ENCODE data around the gene TFDP1.

Gene TFDP1

DNA sequence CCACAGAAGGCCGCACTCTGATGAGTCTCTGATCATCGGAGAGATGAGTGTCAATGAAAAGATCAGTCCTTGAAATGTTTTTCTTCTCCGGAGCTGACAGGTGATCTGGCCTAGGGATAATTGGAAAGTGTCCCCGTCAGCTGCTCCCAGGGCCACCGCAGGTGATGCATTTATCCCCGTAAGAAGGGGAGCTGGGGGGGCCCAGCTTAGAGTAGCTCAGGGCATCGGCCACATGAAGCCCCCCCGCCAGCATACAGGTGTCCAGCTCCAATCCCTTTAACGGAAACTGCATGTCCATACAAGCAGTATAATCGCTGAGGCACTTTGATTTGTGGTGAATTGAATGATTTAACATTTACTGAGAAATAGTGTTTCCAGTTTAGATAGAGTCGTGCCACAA, 45.7 kb downstream of the TFDP1 start:
- peaks cover 96% of the 10 kb centered on the region for H4K20me1 ChIP-seq (ENCODE audit: insufficient read depth, low read length)
- no peak overlapping the region for H3K9ac ChIP-seq (ENCODE audit: low read depth, low read length)
- H3K36me3 ChIP-seq (ENCODE audit: insufficient read depth, low read length), result peaks cover 93% of the 10 kb centered on the region
- no peaks in the 10 kb centered on the region for H3K4me1 ChIP-seq (ENCODE audit: insufficient read depth, low read length)
- DNase-seq (no peak), ATAC-seq (ENCODE audit: insufficient read depth, low read depth) (no peak)
- TF ChIP-seq EZH2 (IDR thresholded peaks at IDR 0.05; ENCODE audit: borderline replicate concordance, low read depth, low read length, severe bottlenecking), result no peak
- TF ChIP-seq CTCF (IDR thresholded peaks at IDR 0.05; ENCODE audit: borderline replicate concordance, extremely low read depth, low read length, poor library complexity, severe bottlenecking), result no peak
- no peak overlapping the region for H2AFZ ChIP-seq (ENCODE audit: low read depth, low read length)
- H3K4me2 ChIP-seq (ENCODE audit: insufficient read depth, low read length), result no peak overlapping the region
- H3K9me3 ChIP-seq (ENCODE audit: insufficient read depth, low read length, severe bottlenecking), result no peaks in the 10 kb centered on the region
- H3K4me3 ChIP-seq (ENCODE audit: low read depth in 1 of 2, low read length in 2 of 2), result no peak overlapping the region
- no peak overlapping the region for H3K27ac ChIP-seq (ENCODE audit: low read length)
- H3K79me2 ChIP-seq (ENCODE audit: insufficient read depth, low read length), result peaks cover 68% of the 10 kb centered on the region
- no peaks in the 10 kb centered on the region for H3K27me3 ChIP-seq (ENCODE audit: insufficient read depth, low read length, poor library complexity)

DNA sequence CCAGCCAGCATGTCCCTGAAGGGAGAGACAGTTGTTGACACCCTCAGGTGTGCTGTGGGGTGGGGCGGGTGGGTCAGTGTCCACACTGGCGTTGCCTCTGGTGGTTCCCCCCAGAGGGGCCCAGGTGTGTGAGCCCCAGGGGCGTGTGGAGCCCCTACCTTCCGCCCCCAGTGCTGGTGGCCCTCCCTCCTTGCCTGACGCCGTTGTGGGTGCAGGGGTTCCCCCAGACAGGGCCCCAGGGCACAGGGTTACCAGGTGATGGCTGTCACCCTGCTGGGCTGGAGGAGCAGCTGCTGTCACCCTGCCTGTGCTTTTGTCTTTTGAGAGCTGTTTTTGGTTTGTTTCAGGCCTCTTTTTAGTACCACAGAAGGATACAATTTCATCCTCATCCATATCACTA, 46.3 kb downstream of the TFDP1 start:
- H3K79me2 ChIP-seq (ENCODE audit: insufficient read depth, low read length), result peaks cover 63% of the 10 kb centered on the region
- H3K36me3 ChIP-seq (ENCODE audit: insufficient read depth, low read length), result peaks cover 93% of the 10 kb centered on the region
- H3K9ac ChIP-seq (ENCODE audit: low read depth, low read length), result no peak overlapping the region
- DNase-seq (no peak), ATAC-seq (ENCODE audit: insufficient read depth, low read depth) (no peak)
- H3K4me1 ChIP-seq (ENCODE audit: insufficient read depth, low read length), result no peaks in the 10 kb centered on the region
- no peak overlapping the region for H3K4me3 ChIP-seq (ENCODE audit: low read depth in 1 of 2, low read length in 2 of 2)
- H2AFZ ChIP-seq (ENCODE audit: low read depth, low read length), result no peak overlapping the region
- H3K27ac ChIP-seq (ENCODE audit: low read length), result no peak overlapping the region
- no peak for TF ChIP-seq EZH2 (IDR thresholded peaks at IDR 0.05; ENCODE audit: borderline replicate concordance, low read depth, low read length, severe bottlenecking)
- no peak for TF ChIP-seq CTCF (IDR thresholded peaks at IDR 0.05; ENCODE audit: borderline replicate concordance, extremely low read depth, low read length, poor library complexity, severe bottlenecking)
- H3K27me3 ChIP-seq (ENCODE audit: insufficient read depth, low read length, poor library complexity), result no peaks in the 10 kb centered on the region
- H3K4me2 ChIP-seq (ENCODE audit: insufficient read depth, low read length), result no peak overlapping the region
- H4K20me1 ChIP-seq (ENCODE audit: insufficient read depth, low read length), result peaks cover 95% of the 10 kb centered on the region
- H3K9me3 ChIP-seq (ENCODE audit: insufficient read depth, low read length, severe bottlenecking), result no peaks in the 10 kb centered on the region

DNA sequence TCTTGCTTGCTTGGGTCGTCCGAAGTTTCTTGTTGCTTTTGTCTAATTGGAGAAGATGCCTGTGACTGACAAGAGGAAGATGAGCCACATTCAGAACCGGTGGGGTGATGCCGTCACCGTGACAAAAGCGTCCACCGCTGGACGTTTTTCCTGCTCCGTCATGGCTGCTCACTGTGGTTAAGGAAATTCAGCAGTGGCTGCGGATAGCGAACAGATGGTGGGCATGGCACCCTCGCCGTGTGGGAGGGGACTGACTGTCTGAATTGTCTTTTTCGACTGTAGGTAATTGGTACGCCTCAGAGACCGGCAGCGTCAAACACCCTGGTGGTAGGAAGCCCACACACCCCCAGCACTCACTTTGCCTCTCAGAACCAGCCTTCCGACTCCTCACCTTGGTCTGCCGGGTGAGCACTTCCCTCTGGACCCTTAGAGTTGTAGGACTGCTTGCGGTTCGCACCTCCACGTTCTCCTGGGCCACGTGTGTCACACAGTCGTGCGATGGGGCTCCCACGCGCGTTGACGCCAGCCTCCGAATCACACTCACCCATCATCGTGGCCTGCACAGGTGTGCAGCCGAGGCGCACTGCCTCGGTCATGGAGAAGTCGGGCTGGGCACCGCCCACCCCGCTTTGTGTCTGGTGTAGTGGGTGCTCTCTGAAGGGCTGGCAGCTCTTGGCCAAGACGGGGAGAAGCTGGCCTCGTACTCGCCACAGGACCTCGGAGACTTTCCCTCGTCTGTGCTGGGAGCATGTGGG, 47.0 kb downstream of the TFDP1 start:
- Histone ChIP-seq H3K4me1 (ENCODE audit: insufficient read depth, low read length) (no peaks in the 10 kb centered on the region), H3K27ac (ENCODE audit: low read length) (no peak overlapping the region), H3K4me2 (ENCODE audit: insufficient read depth, low read length) (no peak overlapping the region), H3K27me3 (ENCODE audit: insufficient read depth, low read length, poor library complexity) (no peaks in the 10 kb centered on the region), H3K9me3 (ENCODE audit: insufficient read depth, low read length, severe bottlenecking) (no peaks in the 10 kb centered on the region), H3K79me2 (ENCODE audit: insufficient read depth, low read length) (peaks cover 56% of the 10 kb centered on the region), H2AFZ (ENCODE audit: low read depth, low read length) (no peak overlapping the region), H3K36me3 (ENCODE audit: insufficient read depth, low read length) (peaks cover 96% of the 10 kb centered on the region), H3K9ac (ENCODE audit: low read depth, low read length) (no peak overlapping the region), H4K20me1 (ENCODE audit: insufficient read depth, low read length) (peaks cover 95% of the 10 kb centered on the region), H3K4me3 (ENCODE audit: low read depth in 1 of 2, low read length in 2 of 2) (no peak overlapping the region)
- TF ChIP-seq CTCF (IDR thresholded peaks at IDR 0.05; ENCODE audit: borderline replicate concordance, extremely low read depth, low read length, poor library complexity, severe bottlenecking) (no peak), EZH2 (IDR thresholded peaks at IDR 0.05; ENCODE audit: borderline replicate concordance, low read depth, low read length, severe bottlenecking) (no peak)
- DNase-seq (no peak), ATAC-seq (ENCODE audit: insufficient read depth, low read depth) (no peak)
